ENCODE results near the gene SHF. TPM values are rescaled to one million over a fixed set of nuclear protein-coding genes. Genes with fewer than 3 reads are reported as not detected.

SHF gene
- total RNA-seq, 1 donor from 2014 or later, result 7.1 TPM

- intact Hi-C loops (cut with DNase I), result no loop called here
- Histone ChIP-seq H3K9me3 (no peaks in the 10 kb centered on the region), H3K27ac (no peak overlapping the region), H3K4me3 (no peak overlapping the region), H3K27me3 (peaks cover 15% of the 10 kb centered on the region), H3K4me1 (peaks cover 7% of the 10 kb centered on the region), H3K36me3 (no peaks in the 10 kb centered on the region)
- peak; percentile 37 for DNase-seq
- no peak for TF ChIP-seq CTCF (IDR thresholded peaks at IDR 0.05)
- no peak for ATAC-seq
Measured at GRCh38 chr15:45122719-45123118, 65.0 kb downstream of the SHF start.

DNA sequence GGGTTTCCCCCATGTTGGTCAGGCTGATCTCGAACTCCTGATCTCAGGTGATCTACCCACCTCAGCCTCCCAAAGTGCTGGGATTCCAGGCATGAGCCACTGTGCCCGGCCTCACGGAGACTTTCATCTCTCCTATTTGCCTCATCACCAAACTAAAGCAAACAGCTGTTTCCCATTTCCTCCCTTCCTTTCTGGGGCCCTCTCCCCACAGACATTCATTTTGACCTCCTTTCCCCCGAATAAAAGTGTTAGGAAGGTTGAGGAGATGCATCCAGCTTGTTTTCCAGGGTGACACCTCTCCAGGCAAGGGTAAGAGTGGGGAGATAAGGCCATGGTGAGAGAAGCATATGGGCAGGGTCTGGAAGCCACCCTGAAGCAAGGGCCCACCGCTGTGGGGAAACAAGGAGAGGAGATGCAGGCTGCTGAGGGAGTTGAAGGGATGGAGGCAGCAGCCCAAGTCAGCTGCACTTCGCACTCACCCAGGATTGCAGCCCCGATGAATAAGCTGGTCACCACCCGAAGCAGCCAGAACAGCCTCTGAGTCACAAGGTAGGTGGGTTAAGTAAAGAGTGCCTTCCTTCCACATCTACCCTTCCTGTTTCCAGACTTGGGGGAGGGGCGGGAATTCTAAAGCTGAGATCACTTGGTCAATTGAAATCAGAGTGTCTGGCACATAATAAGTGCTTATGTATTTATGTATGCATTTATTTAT, 65.9 kb downstream of the SHF start:
- H3K27me3 ChIP-seq, result peaks cover 19% of the 10 kb centered on the region
- no peaks in the 10 kb centered on the region for H3K9me3 ChIP-seq
- H3K36me3 ChIP-seq, result no peaks in the 10 kb centered on the region
- intact Hi-C loops (cut with DNase I), result no loop called here
- H3K4me3 ChIP-seq, result no peak overlapping the region
- peak; percentile 5 for ATAC-seq
- TF ChIP-seq CTCF (IDR thresholded peaks at IDR 0.05), result no peak
- H3K27ac ChIP-seq, result no peak overlapping the region
- DNase-seq, result peak; percentile 58
- H3K4me1 ChIP-seq, result peaks cover 14% of the 10 kb centered on the region

DNA sequence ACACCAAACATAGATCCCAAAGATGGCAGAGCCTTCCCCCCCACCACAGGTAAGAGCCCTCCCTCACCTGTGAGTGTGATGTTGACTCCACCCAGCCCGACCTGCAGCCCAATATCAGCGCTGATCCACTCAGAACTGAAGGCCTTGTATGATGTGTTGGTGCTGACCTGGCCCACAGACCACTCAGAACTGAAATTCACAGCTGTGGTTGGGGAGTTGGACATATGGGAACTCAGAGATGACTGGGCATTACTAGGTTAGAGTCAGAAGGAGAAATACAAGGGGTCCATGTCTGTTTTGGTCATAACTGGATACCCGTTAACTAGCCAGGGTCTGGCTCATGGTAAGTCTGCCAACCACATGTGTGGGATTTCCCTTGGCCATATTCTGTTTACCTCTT, 66.7 kb downstream of the SHF start:
- Histone ChIP-seq H3K36me3 (no peaks in the 10 kb centered on the region), H3K4me3 (no peak overlapping the region), H3K27ac (no peak overlapping the region), H3K4me1 (peaks cover 21% of the 10 kb centered on the region), H3K27me3 (peaks cover 28% of the 10 kb centered on the region), H3K9me3 (no peaks in the 10 kb centered on the region)
- no peak for TF ChIP-seq CTCF (IDR thresholded peaks at IDR 0.05)
- ATAC-seq, result no peak
- intact Hi-C loops (cut with DNase I), result no loop called here
- DNase-seq, result no peak

- DNase-seq (peak; percentile 52), ATAC-seq (no peak)
- no peak overlapping the region for H3K27ac ChIP-seq
- peaks cover 21% of the 10 kb centered on the region for H3K4me1 ChIP-seq
- no peak overlapping the region for H3K4me3 ChIP-seq
- TF ChIP-seq CTCF (IDR thresholded peaks at IDR 0.05), result no peak
- peaks cover 34% of the 10 kb centered on the region for H3K27me3 ChIP-seq
- intact Hi-C loops (cut with DNase I), result no loop called here
- no peaks in the 10 kb centered on the region for H3K36me3 ChIP-seq
- no peaks in the 10 kb centered on the region for H3K9me3 ChIP-seq
Measured at GRCh38 chr15:45120081-45120972, 67.4 kb downstream of the SHF start.

- intact Hi-C loops (cut with DNase I), result no loop called here
- ATAC-seq (no peak), DNase-seq (peak; percentile 38)
- Histone ChIP-seq H3K27ac (no peak overlapping the region), H3K4me1 (peaks cover 21% of the 10 kb centered on the region), H3K36me3 (no peaks in the 10 kb centered on the region), H3K27me3 (peaks cover 42% of the 10 kb centered on the region), H3K4me3 (no peak overlapping the region), H3K9me3 (no peaks in the 10 kb centered on the region)
- TF ChIP-seq CTCF (IDR thresholded peaks at IDR 0.05), result no peak
Measured at GRCh38 chr15:45118996-45119395, 68.8 kb downstream of the SHF start.

All from upper lobe of right lung (tissue), 1 donor.